ENCODE results near the gene ASB4.

DNA sequence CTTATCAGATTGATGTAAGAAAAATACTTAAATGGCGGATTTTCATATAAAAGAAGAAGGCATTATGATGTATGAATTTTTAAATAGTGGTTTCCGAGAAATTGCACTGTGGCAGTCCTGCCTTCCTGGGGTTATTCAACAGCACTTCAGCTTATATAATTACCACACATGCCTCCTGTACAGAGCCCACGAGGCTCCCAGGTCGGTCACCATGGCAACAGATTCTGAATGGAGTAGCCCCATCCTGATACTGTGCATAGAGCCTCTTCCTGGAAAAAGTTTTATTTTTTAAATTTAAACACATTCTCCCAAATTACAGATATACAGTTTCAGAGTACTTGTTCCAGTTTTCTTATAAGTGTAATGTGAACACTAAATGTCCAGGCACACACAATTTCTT, 15.9 kb upstream of the ASB4 start:
- TF ChIP-seq, protein P1, sequence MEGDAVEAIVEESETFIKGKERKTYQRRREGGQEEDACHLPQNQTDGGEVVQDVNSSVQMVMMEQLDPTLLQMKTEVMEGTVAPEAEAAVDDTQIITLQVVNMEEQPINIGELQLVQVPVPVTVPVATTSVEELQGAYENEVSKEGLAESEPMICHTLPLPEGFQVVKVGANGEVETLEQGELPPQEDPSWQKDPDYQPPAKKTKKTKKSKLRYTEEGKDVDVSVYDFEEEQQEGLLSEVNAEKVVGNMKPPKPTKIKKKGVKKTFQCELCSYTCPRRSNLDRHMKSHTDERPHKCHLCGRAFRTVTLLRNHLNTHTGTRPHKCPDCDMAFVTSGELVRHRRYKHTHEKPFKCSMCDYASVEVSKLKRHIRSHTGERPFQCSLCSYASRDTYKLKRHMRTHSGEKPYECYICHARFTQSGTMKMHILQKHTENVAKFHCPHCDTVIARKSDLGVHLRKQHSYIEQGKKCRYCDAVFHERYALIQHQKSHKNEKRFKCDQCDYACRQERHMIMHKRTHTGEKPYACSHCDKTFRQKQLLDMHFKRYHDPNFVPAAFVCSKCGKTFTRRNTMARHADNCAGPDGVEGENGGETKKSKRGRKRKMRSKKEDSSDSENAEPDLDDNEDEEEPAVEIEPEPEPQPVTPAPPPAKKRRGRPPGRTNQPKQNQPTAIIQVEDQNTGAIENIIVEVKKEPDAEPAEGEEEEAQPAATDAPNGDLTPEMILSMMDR (IDR thresholded peaks at IDR 0.05): no peak
- TF ChIP-seq POLR2AphosphoS5 (IDR thresholded peaks at IDR 0.05): no peak

All from prostate gland (tissue), 2 donors.